ENCODE results near the gene ASIC5. TPM values are rescaled to one million over a fixed set of nuclear protein-coding genes. Genes with fewer than 3 reads are reported as not detected.
"Not testable (repeated sequence)": the region's sequence is repeated elsewhere in the genome, so short reads cannot be mapped to it uniquely, and the experiment has no call there.

The ASIC5 gene
- total RNA-seq, 5 donors from 2014 or later (not counting 1 experiment from before 2014, with no cell fraction given): not detected

DNA sequence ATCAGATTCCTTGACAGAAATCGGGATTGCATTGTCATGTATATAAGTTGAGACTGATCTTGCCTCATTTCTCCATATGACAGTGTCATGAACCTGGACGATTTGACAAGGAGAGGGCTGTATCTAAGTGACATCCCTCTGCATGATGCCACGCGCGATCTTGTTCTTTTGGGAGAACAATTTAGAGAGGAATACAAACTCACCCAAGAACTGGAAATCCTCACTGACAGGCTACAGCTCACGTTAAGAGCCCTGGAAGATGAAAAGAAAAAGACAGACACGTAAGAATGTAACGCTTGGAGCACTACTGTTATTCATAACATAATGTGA is 66.3 kb downstream of the ASIC5 start:
- 83% methylated on average over 1 of the region's 8 CpGs for WGBS (ENCODE audit: insufficient coverage)
- H3K36me3 Mint-ChIP-seq: no peaks in the 10 kb centered on the region
- Histone ChIP-seq H3K27ac (ENCODE audit: low read length) (no peak overlapping the region), H3K36me3 (ENCODE audit: control insufficient read depth in 2 of 2, extremely low read depth in 1 of 2, insufficient read depth in 1 of 2, low read length in 1 of 2) (no peaks in the 10 kb centered on the region), H3K9me3 (no peaks in the 10 kb centered on the region), H3K27me3 (replicated peaks in 1 of 2; ENCODE audit: control insufficient read depth in 2 of 2, extremely low read depth in 1 of 2, insufficient read depth in 2 of 2, low read length in 1 of 2) (no peaks in the 10 kb centered on the region), H3K4me3 (ENCODE audit: control insufficient read depth in 1 of 2, extremely low read depth in 1 of 2, low read length in 1 of 2) (no peak overlapping the region), H3K4me1 (ENCODE audit: control insufficient read depth in 1 of 2, extremely low read depth in 1 of 2, insufficient read depth in 2 of 2, low read length in 2 of 2) (no peaks in the 10 kb centered on the region)
- no peak for DNase-seq
- no peaks in the 10 kb centered on the region for H3K9me3 Mint-ChIP-seq
- no peaks in the 10 kb centered on the region for H3K4me1 Mint-ChIP-seq
- ATAC-seq (replicated peaks in 1 of 4): no peak
- no peak overlapping the region for H3K4me3 Mint-ChIP-seq
- H3K27ac Mint-ChIP-seq: no peak overlapping the region
- ChIA-PET POLR2A (no interaction called here), CTCF (no interaction called here)
- H3K27me3 Mint-ChIP-seq: no peaks in the 10 kb centered on the region

DNA sequence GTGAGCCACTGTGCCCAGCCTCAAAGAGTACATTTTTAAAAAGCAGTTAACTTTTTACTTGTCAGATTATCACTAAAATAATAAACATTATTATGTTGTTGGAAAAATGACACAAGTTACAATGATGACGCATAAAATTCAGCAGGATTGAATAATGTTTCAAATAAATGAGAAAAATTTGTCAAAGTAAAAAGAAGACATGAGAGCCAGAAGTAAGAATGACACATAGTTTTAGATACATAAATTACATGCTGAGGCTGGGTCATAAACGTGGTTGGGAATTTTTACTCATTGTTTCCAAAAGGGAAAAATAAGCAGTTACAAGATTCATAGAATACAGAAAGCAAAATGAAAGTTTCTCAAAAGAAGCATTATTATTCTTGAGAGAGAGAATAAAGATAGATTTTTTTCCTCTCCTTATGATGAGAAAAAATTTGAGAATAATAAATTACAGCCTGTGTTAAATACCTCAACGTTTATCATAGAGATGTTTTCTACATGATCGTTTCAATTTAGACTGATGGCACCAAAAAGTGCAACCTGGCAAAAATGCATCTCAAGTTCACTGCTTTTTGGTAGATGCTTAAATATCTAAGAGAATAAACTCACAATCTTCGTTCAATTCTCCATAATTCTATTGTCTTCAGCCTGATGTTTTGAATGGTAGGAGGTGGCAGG is 66.8 kb downstream of the ASIC5 start:
- H3K9me3 Mint-ChIP-seq: no peaks in the 10 kb centered on the region
- POLR2A ChIA-PET: no interaction called here
- no peak overlapping the region for H3K27ac Mint-ChIP-seq
- no CpG with 5 or more reads among the region's 5 CpGs for WGBS (ENCODE audit: insufficient coverage)
- no peaks in the 10 kb centered on the region for H3K36me3 ChIP-seq (ENCODE audit: control insufficient read depth in 2 of 2, extremely low read depth in 1 of 2, insufficient read depth in 1 of 2, low read length in 1 of 2)
- H3K4me3 ChIP-seq (ENCODE audit: control insufficient read depth in 1 of 2, extremely low read depth in 1 of 2, low read length in 1 of 2): no peak overlapping the region
- CTCF ChIA-PET: no interaction called here
- no peaks in the 10 kb centered on the region for H3K27me3 ChIP-seq (replicated peaks in 1 of 2; ENCODE audit: control insufficient read depth in 2 of 2, extremely low read depth in 1 of 2, insufficient read depth in 2 of 2, low read length in 1 of 2)
- H3K4me1 ChIP-seq (ENCODE audit: control insufficient read depth in 1 of 2, extremely low read depth in 1 of 2, insufficient read depth in 2 of 2, low read length in 2 of 2): no peaks in the 10 kb centered on the region
- ATAC-seq (replicated peaks in 1 of 4) (no peak), DNase-seq (no peak)
- H3K27me3 Mint-ChIP-seq: no peaks in the 10 kb centered on the region
- H3K4me1 Mint-ChIP-seq: no peaks in the 10 kb centered on the region
- no peaks in the 10 kb centered on the region for H3K9me3 ChIP-seq
- no peaks in the 10 kb centered on the region for H3K36me3 Mint-ChIP-seq
- H3K27ac ChIP-seq (ENCODE audit: low read length): no peak overlapping the region
- no peak overlapping the region for H3K4me3 Mint-ChIP-seq

DNA sequence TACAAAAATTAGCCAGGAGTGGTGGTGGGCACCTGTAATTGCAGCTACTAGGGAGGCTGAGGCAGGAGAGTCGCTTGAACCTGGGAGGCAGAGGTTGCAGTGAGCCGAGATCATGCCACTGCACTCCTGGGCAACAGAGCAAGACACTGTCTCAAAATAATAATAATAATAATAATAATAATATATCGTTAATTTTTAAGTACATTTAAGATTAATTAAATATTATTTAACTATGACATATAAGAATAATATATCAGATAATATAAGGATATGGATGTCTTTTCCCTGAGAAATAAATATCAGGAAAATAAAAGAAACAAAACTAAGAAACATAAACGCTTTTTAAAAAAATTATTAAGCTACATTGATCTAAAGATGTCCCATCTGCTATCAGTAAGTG is 68.5 kb downstream of the ASIC5 start:
- H3K27ac Mint-ChIP-seq; H3K27me3 Mint-ChIP-seq; H3K4me3 ChIP-seq (ENCODE audit: control insufficient read depth in 1 of 2, extremely low read depth in 1 of 2, low read length in 1 of 2); H3K9me3 Mint-ChIP-seq; H3K4me1 ChIP-seq (ENCODE audit: control insufficient read depth in 1 of 2, extremely low read depth in 1 of 2, insufficient read depth in 2 of 2, low read length in 2 of 2); H3K27me3 ChIP-seq (replicated peaks in 1 of 2; ENCODE audit: control insufficient read depth in 2 of 2, extremely low read depth in 1 of 2, insufficient read depth in 2 of 2, low read length in 1 of 2); ATAC-seq (replicated peaks in 1 of 4); H3K9me3 ChIP-seq; H3K4me1 Mint-ChIP-seq; H3K27ac ChIP-seq (ENCODE audit: low read length); H3K36me3 ChIP-seq (ENCODE audit: control insufficient read depth in 2 of 2, extremely low read depth in 1 of 2, insufficient read depth in 1 of 2, low read length in 1 of 2); H3K4me3 Mint-ChIP-seq; CTCF ChIA-PET; DNase-seq; H3K36me3 Mint-ChIP-seq; POLR2A ChIA-PET: not testable (repeated sequence)
- WGBS (ENCODE audit: insufficient coverage): no CpG with 5 or more reads among the region's 4 CpGs

DNA sequence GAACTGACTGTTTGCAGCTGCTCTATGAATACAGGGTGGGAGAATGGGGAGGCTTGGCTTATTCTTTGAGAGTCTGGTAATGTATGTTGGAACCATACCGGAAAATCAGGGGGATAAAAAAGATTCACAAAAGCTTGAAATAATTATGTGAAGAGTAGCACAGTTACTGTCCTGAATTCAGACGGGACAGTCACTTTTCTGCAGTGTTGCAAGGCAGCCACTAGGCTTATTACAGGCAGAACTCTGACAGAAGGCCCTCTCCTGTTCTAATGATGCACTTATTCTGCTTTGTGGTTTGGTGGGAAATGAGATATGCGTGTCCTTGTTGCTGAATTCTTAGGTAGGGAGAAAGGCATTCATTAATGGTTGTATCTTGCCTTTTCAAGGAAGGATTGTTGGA is 70.1 kb downstream of the ASIC5 start:
- Mint-ChIP-seq H3K27ac (no peak overlapping the region), H3K4me3 (no peak overlapping the region), H3K9me3 (no peaks in the 10 kb centered on the region), H3K4me1 (no peaks in the 10 kb centered on the region), H3K36me3 (no peaks in the 10 kb centered on the region), H3K27me3 (no peaks in the 10 kb centered on the region)
- ATAC-seq (replicated peaks in 1 of 4) (no peak), DNase-seq (no peak)
- H3K27ac ChIP-seq (ENCODE audit: low read length): no peak overlapping the region
- no peaks in the 10 kb centered on the region for H3K4me1 ChIP-seq (ENCODE audit: control insufficient read depth in 1 of 2, extremely low read depth in 1 of 2, insufficient read depth in 2 of 2, low read length in 2 of 2)
- POLR2A ChIA-PET: no interaction called here
- H3K36me3 ChIP-seq (ENCODE audit: control insufficient read depth in 2 of 2, extremely low read depth in 1 of 2, insufficient read depth in 1 of 2, low read length in 1 of 2): no peaks in the 10 kb centered on the region
- H3K9me3 ChIP-seq: no peaks in the 10 kb centered on the region
- CTCF ChIA-PET: interaction anchor here in 1 of 2 donors (0.6 to 1.0 kb wide), 2 partner anchors 10 to 1291 kb away, joined by 3 to 4 read pairs; no protein-coding TSS in a partner anchor
- H3K4me3 ChIP-seq (ENCODE audit: control insufficient read depth in 1 of 2, extremely low read depth in 1 of 2, low read length in 1 of 2): no peak overlapping the region
- peaks cover 0 to 2% of the 10 kb centered on the region in 2 experiments for H3K27me3 ChIP-seq (replicated peaks in 1 of 2; ENCODE audit: control insufficient read depth in 2 of 2, extremely low read depth in 1 of 2, insufficient read depth in 2 of 2, low read length in 1 of 2)
- 69% methylated on average over 3 of the region's 3 CpGs for WGBS (ENCODE audit: insufficient coverage)

DNA sequence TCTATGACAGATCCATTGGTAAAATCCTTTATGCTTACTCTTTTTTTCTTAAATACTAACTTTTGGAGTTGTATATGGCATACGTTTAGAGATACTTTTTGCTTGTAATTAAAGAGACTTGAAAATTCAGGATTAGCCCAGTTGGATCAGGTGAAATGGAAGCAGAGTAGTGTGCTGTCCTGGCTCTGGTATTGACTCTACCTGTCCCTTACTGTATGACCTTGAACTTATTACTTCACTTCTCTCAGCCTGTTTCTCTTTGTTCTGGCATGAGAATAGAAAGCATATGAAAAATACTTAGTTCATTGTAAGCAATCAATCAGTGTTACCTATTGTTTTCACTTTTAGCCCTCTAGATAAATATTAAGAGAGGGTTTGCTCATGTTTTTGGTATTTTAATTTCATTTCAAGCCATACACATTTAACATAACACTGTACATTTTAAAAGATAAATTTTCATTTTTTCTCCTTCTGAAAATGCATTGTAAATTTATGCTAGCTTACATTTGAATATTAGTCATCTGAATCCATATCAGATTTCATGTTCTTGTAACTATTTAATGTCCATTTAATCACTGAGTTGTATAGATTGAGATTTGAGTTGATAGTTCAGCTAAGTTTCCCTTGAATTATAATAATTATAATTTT is 71.4 kb downstream of the ASIC5 start:
- Histone ChIP-seq H3K27me3 (replicated peaks in 1 of 2; ENCODE audit: control insufficient read depth in 2 of 2, extremely low read depth in 1 of 2, insufficient read depth in 2 of 2, low read length in 1 of 2) (peaks cover 0 to 2% of the 10 kb centered on the region in 2 experiments), H3K36me3 (ENCODE audit: control insufficient read depth in 2 of 2, extremely low read depth in 1 of 2, insufficient read depth in 1 of 2, low read length in 1 of 2) (no peaks in the 10 kb centered on the region), H3K4me1 (ENCODE audit: control insufficient read depth in 1 of 2, extremely low read depth in 1 of 2, insufficient read depth in 2 of 2, low read length in 2 of 2) (no peaks in the 10 kb centered on the region), H3K27ac (ENCODE audit: low read length) (no peak overlapping the region), H3K9me3 (no peaks in the 10 kb centered on the region), H3K4me3 (ENCODE audit: control insufficient read depth in 1 of 2, extremely low read depth in 1 of 2, low read length in 1 of 2) (no peak overlapping the region)
- no peaks in the 10 kb centered on the region for H3K9me3 Mint-ChIP-seq
- H3K4me3 Mint-ChIP-seq: no peak overlapping the region
- H3K27me3 Mint-ChIP-seq: no peaks in the 10 kb centered on the region
- WGBS (ENCODE audit: insufficient coverage): no CpG with 5 or more reads among the region's 1 CpG
- no peak for ATAC-seq (replicated peaks in 1 of 4)
- H3K36me3 Mint-ChIP-seq: no peaks in the 10 kb centered on the region
- DNase-seq: no peak
- H3K27ac Mint-ChIP-seq: no peak overlapping the region
- POLR2A ChIA-PET: no interaction called here
- H3K4me1 Mint-ChIP-seq: no peaks in the 10 kb centered on the region
- CTCF ChIA-PET: no interaction called here

DNA sequence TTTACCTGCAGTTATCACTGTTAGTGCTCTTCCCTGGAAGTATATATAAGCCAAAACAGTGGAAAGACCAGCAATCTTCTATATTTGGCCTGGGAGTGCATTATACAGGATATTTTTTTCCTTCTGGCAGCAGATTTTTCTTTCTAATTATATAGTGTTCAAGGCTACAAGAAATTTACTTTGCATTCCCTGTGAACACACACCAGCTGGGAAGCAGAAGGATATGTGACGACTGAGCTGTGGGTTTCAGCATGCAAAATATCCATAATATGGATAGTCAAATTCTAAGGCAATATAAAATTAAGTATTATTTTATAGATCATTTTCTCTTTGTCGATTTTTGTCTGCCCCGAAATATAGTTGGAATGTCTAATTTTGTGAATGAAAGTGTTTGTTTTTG is 76.1 kb downstream of the ASIC5 start:
- CTCF ChIA-PET: no interaction called here
- Histone ChIP-seq H3K27me3 (replicated peaks in 1 of 2; ENCODE audit: control insufficient read depth in 2 of 2, extremely low read depth in 1 of 2, insufficient read depth in 2 of 2, low read length in 1 of 2) (peaks cover 0 to 2% of the 10 kb centered on the region in 2 experiments), H3K27ac (ENCODE audit: low read length) (no peak overlapping the region), H3K4me1 (ENCODE audit: control insufficient read depth in 1 of 2, extremely low read depth in 1 of 2, insufficient read depth in 2 of 2, low read length in 2 of 2) (no peaks in the 10 kb centered on the region), H3K36me3 (ENCODE audit: control insufficient read depth in 2 of 2, extremely low read depth in 1 of 2, insufficient read depth in 1 of 2, low read length in 1 of 2) (no peaks in the 10 kb centered on the region), H3K4me3 (ENCODE audit: control insufficient read depth in 1 of 2, extremely low read depth in 1 of 2, low read length in 1 of 2) (no peak overlapping the region), H3K9me3 (no peaks in the 10 kb centered on the region)
- POLR2A ChIA-PET: no interaction called here
- no CpG with 5 or more reads among the region's 3 CpGs for WGBS (ENCODE audit: insufficient coverage)
- ATAC-seq (replicated peaks in 1 of 4) (no peak), DNase-seq (no peak)
- Mint-ChIP-seq H3K4me3 (no peak overlapping the region), H3K4me1 (peaks cover 0 to 7% (median 2%) of the 10 kb centered on the region in 3 donors), H3K36me3 (no peaks in the 10 kb centered on the region), H3K27ac (no peak overlapping the region), H3K27me3 (peaks cover 0 to 13% of the 10 kb centered on the region in 2 donors), H3K9me3 (no peaks in the 10 kb centered on the region)
